RPMI8226 (cell line): ENCODE measurements around the gene NUDT11.
"Not testable (repeated sequence)": the region's sequence is repeated elsewhere in the genome, so short reads cannot be mapped to it uniquely, and the experiment has no call there.

Experiments used
- DNase-seq: peaks from one replicate; pipeline ENCODE4 v3.0.0-alpha.2; 2015

NUDT11 gene

GRCh38 chrX:51496501-51497291 is at the start of gene NUDT11:
Gene NUDT11 (minus strand): TSS chrX:51496592. CDS start chrX:51496444, 148 bp downstream.
- DNase-seq: peak; percentile 34

DNA sequence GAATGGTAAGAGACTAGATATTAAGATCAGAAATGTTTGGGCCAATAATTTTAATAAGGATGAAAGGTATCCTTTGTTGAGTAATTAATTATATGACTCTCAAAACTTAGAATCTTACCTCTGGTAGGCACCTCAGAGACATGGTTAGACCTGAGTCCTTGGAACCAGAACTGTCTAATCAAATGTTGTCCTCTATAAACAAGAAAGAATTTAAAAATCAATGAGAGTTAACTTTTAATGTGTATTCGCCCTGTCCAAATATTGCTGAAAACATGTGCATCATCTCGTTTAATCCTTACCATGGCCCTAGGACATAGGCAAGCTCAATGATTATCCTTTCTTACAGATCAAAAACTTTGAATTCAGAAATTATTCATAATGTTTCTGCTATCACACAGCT is 24.0 kb upstream of the NUDT11 start:
- no peak for DNase-seq

- not testable (repeated sequence) for DNase-seq
Measured at GRCh38 chrX:51519131-51519530, 22.7 kb upstream of the NUDT11 start.

DNA sequence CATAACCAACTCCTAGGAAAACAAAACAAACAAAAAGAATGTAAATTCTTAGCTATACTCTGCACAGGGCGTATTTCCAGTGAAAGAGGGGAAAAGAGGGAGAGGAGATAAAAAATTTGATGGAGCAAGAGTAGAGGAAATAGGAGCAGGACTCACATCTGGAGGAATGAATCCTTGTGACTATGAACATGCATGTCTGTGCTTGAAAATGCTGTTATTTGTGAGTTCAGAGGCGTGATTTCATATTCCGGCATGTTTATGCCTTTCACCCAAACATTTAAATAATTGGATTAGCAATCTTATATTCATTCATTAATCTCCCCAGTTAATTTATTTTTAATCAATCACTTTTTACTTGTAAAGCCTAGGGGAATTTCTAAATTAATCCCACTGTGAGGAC is 11.2 kb upstream of the NUDT11 start:
- no peak for DNase-seq

- DNase-seq: not testable (repeated sequence)
Measured at GRCh38 chrX:51495701-51496488, 497 bp downstream of the NUDT11 start.

DNA sequence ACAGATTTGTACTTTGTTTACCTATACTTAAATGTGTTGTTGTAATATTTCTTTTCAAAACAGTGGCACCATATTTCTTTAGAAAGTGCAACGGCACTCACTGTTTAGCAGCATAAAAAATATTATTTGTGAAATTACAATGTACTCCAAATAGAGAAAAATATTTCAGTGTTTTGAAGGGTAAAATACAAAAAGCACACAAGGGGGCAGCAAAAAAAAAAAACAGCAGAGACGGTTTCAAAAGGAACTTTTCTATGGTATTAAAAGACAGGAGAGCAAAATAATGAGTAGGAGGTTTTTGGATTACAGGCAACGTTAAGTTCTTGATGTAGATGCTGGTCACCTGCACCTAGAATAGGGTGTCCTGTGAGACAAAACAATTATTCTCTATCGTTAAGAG is 2.0 kb downstream of the NUDT11 start:
- DNase-seq: no peak

GRCh38 chrX:51487960-51488267 is 8.5 kb downstream of the NUDT11 start:
- DNase-seq: no peak

GRCh38 chrX:51484616-51485015 is 11.8 kb downstream of the NUDT11 start:
- no peak for DNase-seq

DNA sequence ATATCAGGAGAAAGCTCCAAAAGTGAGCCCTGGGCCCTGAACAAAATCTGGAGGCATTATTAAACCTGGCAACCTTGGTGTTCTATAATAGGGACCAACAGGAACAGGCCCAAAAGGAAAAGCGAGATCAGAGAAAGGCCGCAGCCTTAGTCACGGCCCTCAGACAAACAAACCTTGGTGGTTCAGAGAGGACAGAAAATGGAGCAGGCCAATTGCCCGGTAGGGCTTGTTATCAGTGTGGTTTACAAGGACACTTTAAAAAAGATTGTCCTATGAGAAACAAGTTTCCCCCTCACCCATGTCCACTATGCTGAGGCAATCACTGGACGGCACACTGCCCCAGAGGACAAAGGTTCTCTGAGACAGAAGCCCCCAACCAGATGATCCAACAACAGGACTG is 14.0 kb downstream of the NUDT11 start:
- DNase-seq: not testable (repeated sequence)

GRCh38 chrX:51476930-51477329 is 19.5 kb downstream of the NUDT11 start:
- DNase-seq: no peak

- no peak for DNase-seq
Measured at GRCh38 chrX:51463322-51463721, 33.1 kb downstream of the NUDT11 start.

DNA sequence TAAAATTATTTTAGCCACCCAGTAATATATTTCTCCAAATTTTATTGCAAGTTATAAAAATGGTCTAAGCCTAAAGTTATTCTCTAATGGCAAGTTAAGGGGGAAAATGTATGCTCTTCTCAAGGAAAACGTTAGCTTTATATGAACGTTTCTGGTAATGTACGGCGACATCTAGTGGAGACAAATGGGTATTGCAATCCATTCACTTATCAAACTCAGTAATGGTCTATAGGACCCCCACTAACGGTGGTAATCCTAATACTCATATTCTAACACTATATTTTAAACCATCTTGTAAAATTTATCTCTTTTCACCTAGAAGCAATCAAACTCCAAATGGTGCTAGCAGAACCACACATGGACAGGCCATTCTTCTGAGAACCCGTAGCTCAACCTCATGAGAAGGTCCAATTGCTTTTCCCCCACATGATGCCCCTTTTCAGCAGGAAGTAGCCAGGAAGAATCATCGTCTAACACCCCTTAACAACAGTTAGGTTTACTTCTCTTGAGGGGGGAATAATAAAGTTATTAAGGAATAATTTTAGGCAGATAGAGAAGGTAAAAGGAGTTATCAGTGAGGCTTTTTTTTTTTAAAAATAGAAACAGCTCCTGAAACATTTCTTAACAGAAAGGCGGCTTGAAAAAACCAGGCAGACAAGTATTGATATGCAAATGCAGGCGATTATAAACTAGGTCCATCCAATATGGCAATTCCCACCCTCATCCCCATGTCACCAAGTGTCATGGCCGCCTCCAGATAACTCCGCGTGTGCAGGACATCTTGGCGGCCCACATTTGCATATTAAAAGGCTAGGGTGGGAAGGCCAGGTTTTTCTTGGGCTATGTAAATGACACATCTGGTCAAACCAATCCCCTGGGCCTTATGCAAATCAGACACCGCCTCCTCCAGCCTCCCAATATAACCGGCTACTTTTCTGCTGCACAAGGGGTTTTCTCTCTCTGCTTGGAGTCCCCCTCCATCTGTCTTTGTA is 35.0 kb downstream of the NUDT11 start:
- DNase-seq: peak; percentile 8

GRCh38 chrX:51459125-51459524 is 37.3 kb downstream of the NUDT11 start:
- DNase-seq: peak; percentile 46

DNA sequence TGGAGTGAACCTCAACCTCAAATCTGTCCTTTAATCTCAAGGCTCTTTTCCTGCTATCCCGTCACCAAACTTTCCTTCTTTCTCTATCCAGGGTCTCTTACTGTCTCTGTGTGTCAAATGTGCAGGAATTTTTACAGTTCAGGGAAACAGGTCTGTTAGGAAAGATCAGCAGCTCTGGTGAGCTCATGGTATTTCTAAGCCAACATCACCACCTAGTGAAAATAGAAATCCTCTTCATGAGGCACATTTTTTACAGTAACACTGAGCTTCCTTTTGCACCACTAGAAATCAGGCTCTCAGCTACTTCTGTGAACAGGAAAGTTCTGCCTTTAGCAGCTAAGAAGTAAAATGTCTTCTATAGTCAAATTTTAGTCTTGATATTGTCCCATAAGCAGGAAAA is 39.6 kb downstream of the NUDT11 start:
- DNase-seq: no peak

GRCh38 chrX:51456246-51456645 is 40.1 kb downstream of the NUDT11 start:
- DNase-seq: no peak

GRCh38 chrX:51440365-51440764 is 56.0 kb downstream of the NUDT11 start:
- no peak for DNase-seq
